Right atrium auricular region (tissue), 2 donors: ENCODE measurements around the gene ST8SIA1. TPM values are rescaled to one million over a fixed set of nuclear protein-coding genes. Genes with fewer than 3 reads are reported as not detected.

Experiments
- DNase-seq: peaks from one replicate; pipeline ENCODE4 v3.0.0-alpha.2; 2019; ENCODE audit warnings: low spot score
- H3K27ac ChIP-seq, 2 donors: fragments of 200-600 bp; sonication (generic); 1 replicate in 1 of 2; 2 replicates in 1 of 2; pipeline ENCODE4 v1.5.1; 2016 to 2019
- H3K27me3 ChIP-seq, 2 donors: fragments of 200-600 bp; sonication (generic); one replicate each; pipeline versions ENCODE4 v1.5.1 to v1.6.0; 2017 to 2019
- H3K36me3 ChIP-seq: fragments of 200-600 bp; sonication (generic); one replicate; pipeline ENCODE4 v1.5.1; 2016
- H3K4me1 ChIP-seq, 2 donors: fragments of 200-600 bp; sonication (generic); one replicate each; pipeline versions ENCODE4 v1.5.1 to v1.6.0; 2017 to 2019
- H3K4me3 ChIP-seq, 2 donors: fragments of 200-600 bp; sonication (generic); 1 replicate in 1 of 2; 2 replicates in 1 of 2; pipeline ENCODE4 v1.5.1; 2017 to 2019; ENCODE audit warnings: mild to moderate bottlenecking in 1 of 2, moderate library complexity in 1 of 2
- H3K9me3 ChIP-seq, 2 donors: fragments of 200-600 bp; sonication (generic); one replicate each; pipeline ENCODE4 v1.5.1; 2019
- CTCF ChIP-seq, 2 donors: fragments of 200-600 bp; sonication (generic); IDR thresholded peaks; one replicate each; pipeline ENCODE4 v1.5.1; 2019; ENCODE audit warnings: antibody characterized with exemption in 2 of 2
- total RNA-seq, 2 donors: library from RNA; depleted of rRNA; stranded (reverse); fragments of >200 nt; gene quantifications; one replicate each; pipeline ENCODE4 v1.1.0, GENCODE V29; 2016

The ST8SIA1 gene
- total RNA-seq, 2 donors from 2014 or later: 3.3 to 5.0 TPM

GRCh38 chr12:22353615-22354325 lies 19.3 kb upstream of the ST8SIA1 start:
- H3K36me3 ChIP-seq: no peaks in the 10 kb centered on the region
- no peak for DNase-seq
- no peaks in the 10 kb centered on the region for H3K27me3 ChIP-seq
- TF ChIP-seq CTCF (IDR thresholded peaks at IDR 0.05): no peak
- H3K4me3 ChIP-seq: no peak overlapping the region
- no peaks in the 10 kb centered on the region for H3K9me3 ChIP-seq
- H3K4me1 ChIP-seq: no peaks in the 10 kb centered on the region
- H3K27ac ChIP-seq: no peak overlapping the region

DNA sequence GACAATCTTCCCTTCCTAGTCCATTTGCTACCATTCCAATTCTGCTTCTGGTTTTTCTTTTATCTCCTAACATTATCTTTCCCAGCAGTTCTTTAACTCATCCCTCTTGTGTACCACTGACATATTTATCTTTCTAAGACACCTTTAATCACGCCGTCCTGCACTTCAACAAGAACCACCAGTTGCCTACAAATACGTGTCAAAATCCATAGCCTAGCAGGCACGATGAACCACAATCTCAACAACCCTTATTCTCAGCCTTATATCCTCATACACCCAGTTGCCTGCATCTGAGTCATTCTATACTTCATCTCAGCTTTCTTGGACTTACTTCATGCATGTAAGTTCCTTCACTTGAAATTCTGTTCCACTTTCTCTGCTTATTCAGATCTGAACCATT lies 16.4 kb upstream of the ST8SIA1 start:
- no peaks in the 10 kb centered on the region for H3K9me3 ChIP-seq
- H3K27me3 ChIP-seq: no peaks in the 10 kb centered on the region
- H3K4me1 ChIP-seq: no peaks in the 10 kb centered on the region
- DNase-seq: no peak
- no peak overlapping the region for H3K4me3 ChIP-seq
- no peak for TF ChIP-seq CTCF (IDR thresholded peaks at IDR 0.05)
- no peak overlapping the region for H3K27ac ChIP-seq
- no peaks in the 10 kb centered on the region for H3K36me3 ChIP-seq

GRCh38 chr12:22348208-22348607 lies 13.7 kb upstream of the ST8SIA1 start:
- no peak for DNase-seq
- Histone ChIP-seq H3K4me3 (no peak overlapping the region), H3K27me3 (no peaks in the 10 kb centered on the region), H3K36me3 (no peaks in the 10 kb centered on the region), H3K4me1 (no peaks in the 10 kb centered on the region), H3K9me3 (no peaks in the 10 kb centered on the region), H3K27ac (no peak overlapping the region)
- TF ChIP-seq CTCF (IDR thresholded peaks at IDR 0.05): no peak

GRCh38 chr12:22340143-22340542 lies 5.6 kb upstream of the ST8SIA1 start:
- H3K27me3 ChIP-seq: no peaks in the 10 kb centered on the region
- no peak for DNase-seq
- no peak for TF ChIP-seq CTCF (IDR thresholded peaks at IDR 0.05)
- no peaks in the 10 kb centered on the region for H3K4me1 ChIP-seq
- H3K4me3 ChIP-seq: no peak overlapping the region
- H3K9me3 ChIP-seq: no peaks in the 10 kb centered on the region
- no peak overlapping the region for H3K27ac ChIP-seq
- H3K36me3 ChIP-seq: no peaks in the 10 kb centered on the region

DNA sequence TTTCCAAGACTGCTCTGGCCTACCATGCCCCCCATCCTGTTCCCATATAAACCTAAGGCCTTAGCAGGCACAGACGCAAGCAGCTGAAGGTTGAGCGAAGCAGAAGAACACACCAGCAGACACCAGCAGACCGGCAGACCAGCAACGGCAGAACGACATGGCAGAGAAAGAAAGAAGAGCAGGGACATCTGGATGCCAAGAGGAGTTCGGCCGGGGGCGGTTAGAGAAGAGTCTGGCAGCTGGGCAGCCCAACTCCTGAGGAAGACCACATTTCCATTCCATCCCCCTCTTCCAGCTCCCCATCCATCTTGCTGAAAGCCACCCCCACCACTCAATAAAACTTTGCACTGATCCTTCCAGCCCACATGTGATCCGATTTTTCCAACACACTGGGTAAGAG lies 5.2 kb upstream of the ST8SIA1 start:
- Histone ChIP-seq H3K36me3 (no peaks in the 10 kb centered on the region), H3K4me1 (no peaks in the 10 kb centered on the region), H3K27ac (no peak overlapping the region), H3K27me3 (no peaks in the 10 kb centered on the region), H3K9me3 (no peaks in the 10 kb centered on the region), H3K4me3 (no peak overlapping the region)
- TF ChIP-seq CTCF (IDR thresholded peaks at IDR 0.05): no peak
- DNase-seq: no peak

GRCh38 chr12:22335794-22336166 lies 1.3 kb upstream of the ST8SIA1 start:
- Histone ChIP-seq H3K27me3 (no peaks in the 10 kb centered on the region), H3K36me3 (no peaks in the 10 kb centered on the region), H3K4me1 (peaks cover 0 to 10% of the 10 kb centered on the region in 2 donors), H3K27ac (peak overlapping the region in 1 of 2 donors; percentile 74), H3K4me3 (peak overlapping the region; percentile 48 to 73), H3K9me3 (no peaks in the 10 kb centered on the region)
- peak; percentile 10 to 49 for TF ChIP-seq CTCF (IDR thresholded peaks at IDR 0.05)
- DNase-seq: no peak
